HG02943 (cell line): ENCODE results near the gene SGCE.
"Not testable (repeated sequence)": the region's sequence is repeated elsewhere in the genome, so short reads cannot be mapped to it uniquely, and the experiment has no call there.

ENCODE experiments used
- ATAC-seq: cut with Tn5 transposase; IDR thresholded peaks from one replicate; pipeline ENCODE4 v1.9.1; 2021; ENCODE audit warnings: mild to moderate bottlenecking, low read depth, moderate library complexity; ENCODE audit not compliant: unreplicated experiment

Gene SGCE

GRCh38 chr7:94655848-94656657 is at the start of gene SGCE:
Gene SGCE, minus strand, starts transcription at chr7:94656133. Its CDS starts 35 bp downstream, at chr7:94656098.
- ATAC-seq: no peak

GRCh38 chr7:94705155-94706021 is 49.5 kb upstream of the SGCE start:
- not testable (repeated sequence) for ATAC-seq

GRCh38 chr7:94701555-94701973 is 45.6 kb upstream of the SGCE start:
- ATAC-seq: no peak

GRCh38 chr7:94700926-94701554 is 45.1 kb upstream of the SGCE start:
- ATAC-seq: no peak

GRCh38 chr7:94698275-94698674 is 42.3 kb upstream of the SGCE start:
- ATAC-seq: no peak

GRCh38 chr7:94697035-94697974 is 41.4 kb upstream of the SGCE start:
- ATAC-seq: no peak

- no peak for ATAC-seq
These were observed 31.9 kb upstream of the SGCE start for GRCh38 chr7:94687810-94688209.

GRCh38 chr7:94687076-94687475 is 31.1 kb upstream of the SGCE start:
- ATAC-seq: no peak

GRCh38 chr7:94683066-94683465 is 27.1 kb upstream of the SGCE start:
- ATAC-seq: no peak

GRCh38 chr7:94679358-94679757 is 23.4 kb upstream of the SGCE start:
- ATAC-seq: no peak

- ATAC-seq: no peak
These were observed 20.5 kb upstream of the SGCE start for GRCh38 chr7:94676431-94676830.

GRCh38 chr7:94675356-94675755 is 19.4 kb upstream of the SGCE start:
- no peak for ATAC-seq

- no peak for ATAC-seq
These were observed 15.7 kb upstream of the SGCE start for GRCh38 chr7:94671444-94672235.

GRCh38 chr7:94669773-94670495 is 14.0 kb upstream of the SGCE start:
- ATAC-seq: no peak

- ATAC-seq: no peak
These were observed 11.1 kb upstream of the SGCE start for GRCh38 chr7:94666879-94667587.

GRCh38 chr7:94665426-94665825 is 9.5 kb upstream of the SGCE start:
- no peak for ATAC-seq

- ATAC-seq: no peak
These were observed 8.1 kb upstream of the SGCE start for GRCh38 chr7:94664023-94664422.

- no peak for ATAC-seq
These were observed 6.6 kb upstream of the SGCE start for GRCh38 chr7:94662548-94662947.
